Measurements from ENCODE around the gene FGFRL1. TPM values are rescaled to one million over a fixed set of nuclear protein-coding genes. Genes with fewer than 3 reads are reported as not detected.

Gene FGFRL1
- total and polyA plus RNA-seq, 2 of the 13 experiments (the other 11 are each of a cell fraction or from before 2014, with no cell fraction given): 19.1 to 30.6 TPM

DNA sequence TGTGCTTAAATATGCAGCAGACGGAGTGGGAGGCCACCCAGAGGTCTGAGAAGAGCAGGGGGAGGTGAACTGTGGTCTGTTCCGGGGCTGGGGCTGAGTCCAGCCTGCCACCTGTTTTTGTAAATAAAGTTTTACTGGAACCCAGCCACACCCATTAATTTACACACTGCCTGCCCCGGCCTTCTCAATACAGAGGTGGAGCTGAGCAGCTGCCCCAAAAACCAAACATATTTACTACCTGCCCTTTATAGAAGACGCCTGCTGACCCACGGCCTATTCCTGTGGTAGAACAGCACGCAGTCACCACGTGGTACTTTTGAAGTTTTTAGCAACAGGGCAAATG, 45.9 kb downstream of the FGFRL1 start:
- POLR2A ChIA-PET: no interaction called here
- no peak overlapping the region for H3K27ac ChIP-seq (ENCODE audit: extremely low read length, insufficient read depth, low read length)
- intact Hi-C loops (cut with micrococcal nuclease; ENCODE audit: unreplicated experiment) (no loop called here), in situ Hi-C loops (cut with HindIII; ENCODE audit: extremely low pct_ligation_motif_present, low pct_unique_long_range_greater_than_20kb) (no loop called here)
- H2AFZ ChIP-seq (ENCODE audit: low read length): no peak overlapping the region
- 6% methylated on average over 5 of the region's 7 CpGs for WGBS (ENCODE audit: low lambda C conversion rate)
- H4K20me1 ChIP-seq (ENCODE audit: insufficient read depth, low read length): no peaks in the 10 kb centered on the region
- peaks cover 26% of the 10 kb centered on the region for H3K4me1 ChIP-seq (ENCODE audit: insufficient read depth, low read length)
- CTCF ChIA-PET (ENCODE audit: low intra/inter-chr PET ratio, low total read pairs): no interaction called here
- no peak overlapping the region; a peak in 1 of 6 replicates for H3K4me3 ChIP-seq (replicated peaks in 1 of 3; ENCODE audit: insufficient read depth in 1 of 3, low read depth in 2 of 3, low read length in 3 of 3)
- peaks cover 24 to 80% of the 10 kb centered on the region in 2 experiments for H3K27me3 ChIP-seq (ENCODE audit: control insufficient read depth in 1 of 2, insufficient read depth in 2 of 2, low read length in 2 of 2)
- FAIRE-seq (no peak), ATAC-seq (peak; percentile 52), DNase-seq (ENCODE audit: low spot score) (no peak)
- H3K9ac ChIP-seq (ENCODE audit: insufficient read depth, low read depth, low read length): no peak overlapping the region
- no peaks in the 10 kb centered on the region for H3K79me2 ChIP-seq (ENCODE audit: insufficient read depth, low read length)
- no peaks in the 10 kb centered on the region for H3K9me3 ChIP-seq (ENCODE audit: low read length)
- no peaks in the 10 kb centered on the region for H3K36me3 ChIP-seq (replicated peaks in 1 of 2; ENCODE audit: control insufficient read depth in 1 of 2, insufficient read depth in 2 of 2, low read length in 2 of 2)
- no TSS peak for BruUV-seq (replicated peaks)
- H3K4me2 ChIP-seq (ENCODE audit: low read depth, low read length): 0 out of 2 replicates have a peak overlapping the region, but pooled peaks have one; percentile 20
- no peak for TF ChIP-seq ZNF101 (CRISPR knock-in tag; IDR thresholded peaks at IDR 0.05; ENCODE audit: borderline replicate concordance, low read depth)
- TF ChIP-seq, protein P1, sequence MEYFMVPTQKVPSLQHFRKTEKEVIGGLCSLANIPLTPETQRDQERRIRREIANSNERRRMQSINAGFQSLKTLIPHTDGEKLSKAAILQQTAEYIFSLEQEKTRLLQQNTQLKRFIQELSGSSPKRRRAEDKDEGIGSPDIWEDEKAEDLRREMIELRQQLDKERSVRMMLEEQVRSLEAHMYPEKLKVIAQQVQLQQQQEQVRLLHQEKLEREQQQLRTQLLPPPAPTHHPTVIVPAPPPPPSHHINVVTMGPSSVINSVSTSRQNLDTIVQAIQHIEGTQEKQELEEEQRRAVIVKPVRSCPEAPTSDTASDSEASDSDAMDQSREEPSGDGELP (IDR thresholded peaks at IDR 0.05; ENCODE audit: borderline replicate concordance, low read depth): peak; percentile 21; the same call in 1 of the 2 replicates
- TF ChIP-seq ZNF572 (CRISPR knock-in tag; IDR thresholded peaks at IDR 0.05): no peak
- TF ChIP-seq, protein P2, sequence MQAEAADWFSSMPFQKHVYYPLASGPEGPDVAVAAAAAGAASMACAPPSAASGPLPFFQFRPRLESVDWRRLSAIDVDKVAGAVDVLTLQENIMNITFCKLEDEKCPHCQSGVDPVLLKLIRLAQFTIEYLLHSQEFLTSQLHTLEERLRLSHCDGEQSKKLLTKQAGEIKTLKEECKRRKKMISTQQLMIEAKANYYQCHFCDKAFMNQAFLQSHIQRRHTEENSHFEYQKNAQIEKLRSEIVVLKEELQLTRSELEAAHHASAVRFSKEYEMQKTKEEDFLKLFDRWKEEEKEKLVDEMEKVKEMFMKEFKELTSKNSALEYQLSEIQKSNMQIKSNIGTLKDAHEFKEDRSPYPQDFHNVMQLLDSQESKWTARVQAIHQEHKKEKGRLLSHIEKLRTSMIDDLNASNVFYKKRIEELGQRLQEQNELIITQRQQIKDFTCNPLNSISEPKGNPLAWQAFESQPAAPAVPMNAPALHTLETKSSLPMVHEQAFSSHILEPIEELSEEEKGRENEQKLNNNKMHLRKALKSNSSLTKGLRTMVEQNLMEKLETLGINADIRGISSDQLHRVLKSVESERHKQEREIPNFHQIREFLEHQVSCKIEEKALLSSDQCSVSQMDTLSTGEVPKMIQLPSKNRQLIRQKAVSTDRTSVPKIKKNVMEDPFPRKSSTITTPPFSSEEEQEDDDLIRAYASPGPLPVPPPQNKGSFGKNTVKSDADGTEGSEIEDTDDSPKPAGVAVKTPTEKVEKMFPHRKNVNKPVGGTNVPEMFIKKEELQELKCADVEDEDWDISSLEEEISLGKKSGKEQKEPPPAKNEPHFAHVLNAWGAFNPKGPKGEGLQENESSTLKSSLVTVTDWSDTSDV (CRISPR knock-in tag; IDR thresholded peaks at IDR 0.05): no peak
- no peak for TF ChIP-seq NCOA1 (CRISPR knock-in tag; IDR thresholded peaks at IDR 0.05)
- TF ChIP-seq, protein P3, sequence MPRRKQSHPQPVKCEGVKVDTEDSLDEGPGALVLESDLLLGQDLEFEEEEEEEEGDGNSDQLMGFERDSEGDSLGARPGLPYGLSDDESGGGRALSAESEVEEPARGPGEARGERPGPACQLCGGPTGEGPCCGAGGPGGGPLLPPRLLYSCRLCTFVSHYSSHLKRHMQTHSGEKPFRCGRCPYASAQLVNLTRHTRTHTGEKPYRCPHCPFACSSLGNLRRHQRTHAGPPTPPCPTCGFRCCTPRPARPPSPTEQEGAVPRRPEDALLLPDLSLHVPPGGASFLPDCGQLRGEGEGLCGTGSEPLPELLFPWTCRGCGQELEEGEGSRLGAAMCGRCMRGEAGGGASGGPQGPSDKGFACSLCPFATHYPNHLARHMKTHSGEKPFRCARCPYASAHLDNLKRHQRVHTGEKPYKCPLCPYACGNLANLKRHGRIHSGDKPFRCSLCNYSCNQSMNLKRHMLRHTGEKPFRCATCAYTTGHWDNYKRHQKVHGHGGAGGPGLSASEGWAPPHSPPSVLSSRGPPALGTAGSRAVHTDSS (CRISPR knock-in tag; conservative IDR thresholded peaks at IDR 0.05): no peak
- TF ChIP-seq, protein P4, sequence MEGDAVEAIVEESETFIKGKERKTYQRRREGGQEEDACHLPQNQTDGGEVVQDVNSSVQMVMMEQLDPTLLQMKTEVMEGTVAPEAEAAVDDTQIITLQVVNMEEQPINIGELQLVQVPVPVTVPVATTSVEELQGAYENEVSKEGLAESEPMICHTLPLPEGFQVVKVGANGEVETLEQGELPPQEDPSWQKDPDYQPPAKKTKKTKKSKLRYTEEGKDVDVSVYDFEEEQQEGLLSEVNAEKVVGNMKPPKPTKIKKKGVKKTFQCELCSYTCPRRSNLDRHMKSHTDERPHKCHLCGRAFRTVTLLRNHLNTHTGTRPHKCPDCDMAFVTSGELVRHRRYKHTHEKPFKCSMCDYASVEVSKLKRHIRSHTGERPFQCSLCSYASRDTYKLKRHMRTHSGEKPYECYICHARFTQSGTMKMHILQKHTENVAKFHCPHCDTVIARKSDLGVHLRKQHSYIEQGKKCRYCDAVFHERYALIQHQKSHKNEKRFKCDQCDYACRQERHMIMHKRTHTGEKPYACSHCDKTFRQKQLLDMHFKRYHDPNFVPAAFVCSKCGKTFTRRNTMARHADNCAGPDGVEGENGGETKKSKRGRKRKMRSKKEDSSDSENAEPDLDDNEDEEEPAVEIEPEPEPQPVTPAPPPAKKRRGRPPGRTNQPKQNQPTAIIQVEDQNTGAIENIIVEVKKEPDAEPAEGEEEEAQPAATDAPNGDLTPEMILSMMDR (CRISPR knock-in tag; IDR thresholded peaks at IDR 0.05): peak; percentile 36
- TF ChIP-seq SP1 (IDR thresholded peaks at IDR 0.05): no peak
- TF ChIP-seq SP1 (CRISPR knock-in tag; IDR thresholded peaks at IDR 0.05): no peak
- TF ChIP-seq, protein P5, sequence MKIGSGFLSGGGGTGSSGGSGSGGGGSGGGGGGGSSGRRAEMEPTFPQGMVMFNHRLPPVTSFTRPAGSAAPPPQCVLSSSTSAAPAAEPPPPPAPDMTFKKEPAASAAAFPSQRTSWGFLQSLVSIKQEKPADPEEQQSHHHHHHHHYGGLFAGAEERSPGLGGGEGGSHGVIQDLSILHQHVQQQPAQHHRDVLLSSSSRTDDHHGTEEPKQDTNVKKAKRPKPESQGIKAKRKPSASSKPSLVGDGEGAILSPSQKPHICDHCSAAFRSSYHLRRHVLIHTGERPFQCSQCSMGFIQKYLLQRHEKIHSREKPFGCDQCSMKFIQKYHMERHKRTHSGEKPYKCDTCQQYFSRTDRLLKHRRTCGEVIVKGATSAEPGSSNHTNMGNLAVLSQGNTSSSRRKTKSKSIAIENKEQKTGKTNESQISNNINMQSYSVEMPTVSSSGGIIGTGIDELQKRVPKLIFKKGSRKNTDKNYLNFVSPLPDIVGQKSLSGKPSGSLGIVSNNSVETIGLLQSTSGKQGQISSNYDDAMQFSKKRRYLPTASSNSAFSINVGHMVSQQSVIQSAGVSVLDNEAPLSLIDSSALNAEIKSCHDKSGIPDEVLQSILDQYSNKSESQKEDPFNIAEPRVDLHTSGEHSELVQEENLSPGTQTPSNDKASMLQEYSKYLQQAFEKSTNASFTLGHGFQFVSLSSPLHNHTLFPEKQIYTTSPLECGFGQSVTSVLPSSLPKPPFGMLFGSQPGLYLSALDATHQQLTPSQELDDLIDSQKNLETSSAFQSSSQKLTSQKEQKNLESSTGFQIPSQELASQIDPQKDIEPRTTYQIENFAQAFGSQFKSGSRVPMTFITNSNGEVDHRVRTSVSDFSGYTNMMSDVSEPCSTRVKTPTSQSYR (CRISPR knock-in tag; IDR thresholded peaks at IDR 0.05; ENCODE audit: borderline replicate concordance): no peak
- peak; percentile 62 for TF ChIP-seq FOXA3 (CRISPR knock-in tag; IDR thresholded peaks at IDR 0.05)
- no peak for TF ChIP-seq EED (CRISPR knock-in tag; IDR thresholded peaks at IDR 0.05)

Data from HepG2 (cell line).